Fibroblast of lung (primary cell): ENCODE measurements around the gene PPP1R1B.

Source experiments
- CTCF ChIP-seq, 2 donors: IDR thresholded peaks in 1 of 2; conservative IDR thresholded peaks in 1 of 2; 1 replicate in 1 of 2; 2 replicates in 1 of 2; pipeline ENCODE4 v1.5.1; 2011 to 2012; ENCODE audit warnings: low read length in 2 of 2, control low read depth in 1 of 2, inconsistent platforms in 1 of 2, low read depth in 1 of 2, mild to moderate bottlenecking in 1 of 2
- EZH2 ChIP-seq: IDR thresholded peaks from 2 replicates; pipeline ENCODE4 v1.5.1; 2012; ENCODE audit warnings: low read length, control low read depth, mild to moderate bottlenecking; ENCODE audit errors: missing control alignments

- TF ChIP-seq CTCF (conservative IDR thresholded peaks at IDR 0.05 in 1 of 2, IDR thresholded peaks at IDR 0.05 in 1 of 2; ENCODE audit: low read depth in 1 of 2, low read length in 2 of 2) = no peak
- TF ChIP-seq EZH2 = no peak
Measured at GRCh38 chr17:39622380-39623006, 4.3 kb upstream of the PPP1R1B start.
